Measurements from ENCODE around the gene SKA2.
"Not testable (repeated sequence)": the region's sequence is repeated elsewhere in the genome, so short reads cannot be mapped to it uniquely, and the experiment has no call there.

The SKA2 gene

GRCh38 chr17:59151006-59151405 is 4.0 kb downstream of the SKA2 start:
- no peak for DNase-seq

- DNase-seq: no peak
These were observed 5.0 kb downstream of the SKA2 start for GRCh38 chr17:59149841-59150511.

GRCh38 chr17:59149051-59149450 is 5.9 kb downstream of the SKA2 start:
- DNase-seq: no peak

- no peak for DNase-seq
These were observed 9.4 kb downstream of the SKA2 start for GRCh38 chr17:59145571-59146096.

GRCh38 chr17:59141860-59142259 is 13.1 kb downstream of the SKA2 start:
- no peak for DNase-seq

GRCh38 chr17:59139939-59140338 is 15.0 kb downstream of the SKA2 start:
- no peak for DNase-seq

- not testable (repeated sequence) for DNase-seq
These were observed 16.6 kb downstream of the SKA2 start for GRCh38 chr17:59138339-59138738.

- DNase-seq: no peak
These were observed 23.9 kb downstream of the SKA2 start for GRCh38 chr17:59131131-59131530.

- DNase-seq: no peak
These were observed 25.2 kb downstream of the SKA2 start for GRCh38 chr17:59129814-59130213.

- DNase-seq: no peak
These were observed 28.1 kb downstream of the SKA2 start for GRCh38 chr17:59126809-59127417.

GRCh38 chr17:59124665-59125064 is 30.3 kb downstream of the SKA2 start:
- DNase-seq: no peak

GRCh38 chr17:59121901-59122480 is 33.0 kb downstream of the SKA2 start:
- DNase-seq: no peak

GRCh38 chr17:59115474-59115873 is 39.5 kb downstream of the SKA2 start:
- DNase-seq: no peak

- no peak for DNase-seq
These were observed 43.4 kb downstream of the SKA2 start for GRCh38 chr17:59111539-59111938.

GRCh38 chr17:59110973-59111372 is 44.0 kb downstream of the SKA2 start:
- DNase-seq: no peak

GRCh38 chr17:59108400-59109102 is 46.4 kb downstream of the SKA2 start:
- no peak for DNase-seq

- no peak for DNase-seq
These were observed 47.7 kb downstream of the SKA2 start for GRCh38 chr17:59107306-59107670.

- DNase-seq: peak; percentile 96
These were observed 48.3 kb downstream of the SKA2 start, which contains the start of gene TRIM37 for GRCh38 chr17:59106463-59107305. TSS of gene TRIM37 (minus strand) at chr17:59106880. CDS start at chr17:59106461, 419 bp downstream.

- DNase-seq: peak; percentile 61
These were observed 49.0 kb downstream of the SKA2 start for GRCh38 chr17:59105852-59106462.

- DNase-seq: no peak
These were observed 53.8 kb downstream of the SKA2 start for GRCh38 chr17:59101178-59101577.

- DNase-seq: no peak
These were observed 57.1 kb downstream of the SKA2 start for GRCh38 chr17:59097876-59098275.
